Spleen (tissue), 11 donors: Measurements from ENCODE around the gene FGF14. TPM values are rescaled to one million over a fixed set of nuclear protein-coding genes. Genes with fewer than 3 reads are reported as not detected.
A peak's percentile ranks its signal among the peaks of the same experiment; 100 is the strongest.

Experiments used
- DNase-seq: peaks from one replicate; pipeline ENCODE4 v3.0.0-alpha.2; 2020
- H3K27ac ChIP-seq, 8 donors: fragments of 200-600 bp; sonication (generic) in 7 of 8; 1 replicate in 4 of 8; 2 replicates in 4 of 8; pipeline versions ENCODE4 v1.5.0 to v1.8.0; 2016 to 2021; ENCODE audit warnings: inconsistent platforms in 4 of 8, mild to moderate bottlenecking in 4 of 8, moderate library complexity in 1 of 8
- H3K27me3 ChIP-seq, 7 donors: fragments of 200-600 bp; sonication (generic) in 6 of 7; replicated peaks in 1 of 7; 1 replicate in 4 of 7; 2 replicates in 3 of 7; pipeline versions ENCODE4 v1.5.0 to v1.8.0; 2016 to 2021; ENCODE audit warnings: inconsistent platforms in 3 of 7, mild to moderate bottlenecking in 1 of 7
- H3K36me3 ChIP-seq, 6 donors: fragments of 200-600 bp; sonication (generic) in 5 of 6; 1 replicate in 4 of 6; 2 replicates in 2 of 6; pipeline versions ENCODE4 v1.5.0 to v1.8.0; 2016 to 2021; ENCODE audit warnings: inconsistent platforms in 2 of 6
- H3K4me1 ChIP-seq, 6 donors: fragments of 200-600 bp; sonication (generic) in 5 of 6; 1 replicate in 3 of 6; 2 replicates in 3 of 6; pipeline versions ENCODE4 v1.5.0 to v1.8.0; 2016 to 2021; ENCODE audit warnings: inconsistent platforms in 3 of 6
- H3K4me3 ChIP-seq, 8 donors: fragments of 200-600 bp; sonication (generic) in 7 of 8; 1 replicate in 4 of 8; 2 replicates in 4 of 8; pipeline versions ENCODE4 v1.5.0 to v1.8.0; 2016 to 2021; ENCODE audit warnings: inconsistent platforms in 4 of 8, mild to moderate bottlenecking in 4 of 8, moderate library complexity in 2 of 8
- H3K9me3 ChIP-seq, 8 donors: fragments of 200-600 bp; sonication (generic) in 7 of 8; 1 replicate in 4 of 8; 2 replicates in 4 of 8; pipeline versions ENCODE4 v1.5.0 to v1.8.0; 2016 to 2021; ENCODE audit warnings: inconsistent platforms in 4 of 8
- CTCF ChIP-seq, 11 experiments: fragments of 200-600 bp in 7 of 11; fragments of 450-650 bp in 4 of 11; sonication (generic) in 4 of 11; IDR thresholded peaks in 8 of 11; conservative IDR thresholded peaks in 3 of 11; 1 replicate in 7 of 11; 2 replicates in 4 of 11; pipeline versions ENCODE4 v1.4.0 to v1.8.0; 2016 to 2021; ENCODE audit warnings: antibody characterized with exemption in 11 of 11, inconsistent platforms in 4 of 11, mild to moderate bottlenecking in 1 of 11
- POLR2A ChIP-seq, 3 donors: fragments of 450-650 bp; IDR thresholded peaks; one replicate each; pipeline ENCODE4 v1.5.1; 2017; ENCODE audit warnings: antibody characterized with exemption in 3 of 3, mild to moderate bottlenecking in 1 of 3
- POLR2AphosphoS5 ChIP-seq, 3 donors: sonication (generic); formaldehyde crosslinking; IDR thresholded peaks; one replicate each; pipeline ENCODE4 v1.5.1; 2017; ENCODE audit warnings: antibody characterized with exemption in 3 of 3
- WGBS, 5 donors: extraction: QIAGEN DNeasy Blood & Tissue Kit in 3 of 5; methylation state at CpG; one replicate each; pipeline versions ENCODE4 v1.1.5 to v1.1.7; 2013 to 2018; 5-methylcytosine and 5-hydroxymethylcytosine counted together
- intact Hi-C: fragments of 100-400 bp; cut with DNase I; formaldehyde crosslinking; loops from one replicate; pipeline ENCODE4 v1.15.0; 2023; ENCODE audit warnings: low total_unique reads
- polyA plus RNA-seq, 3 donors: library from polyadenylated mRNA; stranded (reverse); fragments of 200-250 nt; gene quantifications; one replicate each; pipeline ENCODE4 v1.2.1, GENCODE V29; 2013
- total RNA-seq, 7 donors: library from RNA; depleted of rRNA in 3 of 7; stranded (reverse); fragments of >200 nt in 3 of 7; fragmentation: NEBNext Ultra II Directional in 4 of 7; extraction: Animal tissue kit (Norgen Biotek cat#: 25700) in 4 of 7; gene quantifications; one replicate each; pipeline versions ENCODE4 v1.1.0 to v1.2.1, GENCODE V29; 2016 to 2021
- donor health status: healthy with polysubstance abuse.
- donor health status: DM: no; HTN: no; CAD: no; lungs with moderate emphysema.
- donor health status: DM: no; HTN: no; CAD: no.
- donor health status: Bipolar disorder and iron deficiency.
- donor health status: healthy.
- donor health status: DM: no; HTN: no; CAD: no.
- donor health status: DM: yes; HTN: yes; CAD: no.

The FGF14 gene
- total and polyA plus RNA-seq, 10 donors = 0.03 to 1.1 (median 0.05) TPM; not detected in 3

GRCh38 chr13:101706651-101707050 lies 695.2 kb downstream of the FGF14 start:
- TF ChIP-seq CTCF (IDR thresholded peaks at IDR 0.05 in 8 of 11, conservative IDR thresholded peaks at IDR 0.05 in 3 of 11) (no peak), POLR2AphosphoS5 (IDR thresholded peaks at IDR 0.05) (peak in 1 of 3 donors; percentile 64), POLR2A (IDR thresholded peaks at IDR 0.05) (no peak)
- intact Hi-C loops = no loop called here
- 9 to 20% (median 11%) methylated on average over 6 of the region's 6 CpGs for WGBS, 5 donors
- Histone ChIP-seq H3K4me3 (peak overlapping the region in 1 of 8 donors; percentile 19), H3K27ac (peak overlapping the region in 4 of 8 donors; percentile 14 to 53 (median 44)), H3K36me3 (no peaks in the 10 kb centered on the region), H3K9me3 (no peaks in the 10 kb centered on the region), H3K4me1 (peaks cover 0 to 9% (median 0%) of the 10 kb centered on the region in 6 donors), H3K27me3 (no peaks in the 10 kb centered on the region)
- DNase-seq = no peak

GRCh38 chr13:101703838-101704237 lies 698.0 kb downstream of the FGF14 start:
- DNase-seq = no peak
- Histone ChIP-seq H3K27ac (no peak overlapping the region), H3K36me3 (no peaks in the 10 kb centered on the region), H3K9me3 (no peaks in the 10 kb centered on the region), H3K4me3 (no peak overlapping the region), H3K4me1 (peaks cover 0 to 9% (median 0%) of the 10 kb centered on the region in 6 donors), H3K27me3 (no peaks in the 10 kb centered on the region)
- 64 to 92% (median 83%) methylated on average over 3 of the region's 3 CpGs for WGBS, 5 donors
- intact Hi-C loops = no loop called here
- no peak for TF ChIP-seq POLR2A (IDR thresholded peaks at IDR 0.05)

GRCh38 chr13:101703081-101703480 lies 698.8 kb downstream of the FGF14 start:
- no peak for DNase-seq
- H3K27me3 ChIP-seq = no peaks in the 10 kb centered on the region
- no peaks in the 10 kb centered on the region for H3K36me3 ChIP-seq
- WGBS, 5 donors = 85 to 94% (median 90%) methylated on average over 1 of the region's 1 CpG
- peaks cover 0 to 9% (median 0%) of the 10 kb centered on the region in 6 donors for H3K4me1 ChIP-seq
- H3K4me3 ChIP-seq = no peak overlapping the region
- H3K9me3 ChIP-seq = no peaks in the 10 kb centered on the region
- intact Hi-C loops = no loop called here
- H3K27ac ChIP-seq = no peak overlapping the region
- TF ChIP-seq POLR2AphosphoS5 (IDR thresholded peaks at IDR 0.05) (no peak), CTCF (IDR thresholded peaks at IDR 0.05 in 8 of 11, conservative IDR thresholded peaks at IDR 0.05 in 3 of 11) (no peak), POLR2A (IDR thresholded peaks at IDR 0.05) (no peak)

GRCh38 chr13:101700598-101700997 lies 701.2 kb downstream of the FGF14 start:
- Histone ChIP-seq H3K27me3 (no peaks in the 10 kb centered on the region), H3K27ac (no peak overlapping the region), H3K4me1 (no peaks in the 10 kb centered on the region), H3K4me3 (no peak overlapping the region), H3K36me3 (no peaks in the 10 kb centered on the region), H3K9me3 (no peaks in the 10 kb centered on the region)
- TF ChIP-seq POLR2A (IDR thresholded peaks at IDR 0.05) = no peak
- no peak for TF ChIP-seq CTCF (IDR thresholded peaks at IDR 0.05 in 8 of 11, conservative IDR thresholded peaks at IDR 0.05 in 3 of 11)
- no peak for TF ChIP-seq POLR2AphosphoS5 (IDR thresholded peaks at IDR 0.05)
- WGBS, 5 donors = 74 to 94% (median 89%) methylated on average over 3 of the region's 3 CpGs
- intact Hi-C loops = no loop called here
- DNase-seq = no peak

GRCh38 chr13:101698400-101698799 lies 703.4 kb downstream of the FGF14 start:
- no peak overlapping the region for H3K4me3 ChIP-seq
- no peaks in the 10 kb centered on the region for H3K27me3 ChIP-seq
- no peak for TF ChIP-seq POLR2AphosphoS5 (IDR thresholded peaks at IDR 0.05)
- TF ChIP-seq POLR2A (IDR thresholded peaks at IDR 0.05) = no peak
- no peak for TF ChIP-seq CTCF (IDR thresholded peaks at IDR 0.05 in 8 of 11, conservative IDR thresholded peaks at IDR 0.05 in 3 of 11)
- no peak overlapping the region for H3K27ac ChIP-seq
- no peak for DNase-seq
- 84 to 91% (median 89%) methylated on average over 2 of the region's 2 CpGs for WGBS, 5 donors
- intact Hi-C loops = no loop called here
- H3K9me3 ChIP-seq = no peaks in the 10 kb centered on the region
- no peaks in the 10 kb centered on the region for H3K4me1 ChIP-seq
- H3K36me3 ChIP-seq = no peaks in the 10 kb centered on the region
